Endothelial cell (in vitro differentiated cells): ENCODE data around the gene PDZD4. TPM values are rescaled to one million over a fixed set of nuclear protein-coding genes. Genes with fewer than 3 reads are reported as not detected.

Source experiments
- DNase-seq: peaks from one replicate; pipeline ENCODE4 v3.0.0; 2021; ENCODE audit warnings: low spot score
- H3K27ac Mint-ChIP-seq: one replicate; pipeline ENCODE4 v1.8.0; 2021; ENCODE audit warnings: mixed read lengths, inconsistent platforms; ENCODE audit not compliant: unreplicated experiment
- H3K27me3 Mint-ChIP-seq: one replicate; pipeline ENCODE4 v1.8.0; 2021; ENCODE audit warnings: mild to moderate bottlenecking, moderate library complexity, mixed read lengths, inconsistent platforms; ENCODE audit not compliant: unreplicated experiment
- H3K36me3 Mint-ChIP-seq: one replicate; pipeline ENCODE4 v1.8.0; 2021; ENCODE audit warnings: mild to moderate bottlenecking, low read depth, mixed read lengths, inconsistent platforms; ENCODE audit not compliant: unreplicated experiment
- H3K4me1 Mint-ChIP-seq: one replicate; pipeline ENCODE4 v1.8.0; 2021; ENCODE audit warnings: mild to moderate bottlenecking, mixed read lengths, inconsistent platforms; ENCODE audit not compliant: unreplicated experiment
- H3K4me3 Mint-ChIP-seq: one replicate; pipeline ENCODE4 v1.8.0; 2021; ENCODE audit warnings: mild to moderate bottlenecking, mixed read lengths, inconsistent platforms; ENCODE audit not compliant: unreplicated experiment
- H3K9me3 Mint-ChIP-seq: one replicate; pipeline ENCODE4 v1.8.0; 2021; ENCODE audit warnings: mixed read lengths, inconsistent platforms; ENCODE audit not compliant: unreplicated experiment
- CTCF ChIP-seq: fragments of 200-600 bp; sonication (generic); IDR thresholded peaks from one replicate; pipeline ENCODE4 v1.5.0; 2021; ENCODE audit warnings: antibody characterized with exemption; ENCODE audit not compliant: unreplicated experiment
- total RNA-seq: library from RNA; stranded (reverse); fragmentation: NEBNext Ultra II Directional; extraction: Animal tissue kit (Norgen Biotek cat#: 25700); gene quantifications from one replicate; pipeline ENCODE4 v1.2.1, GENCODE V29; 2021; ENCODE audit not compliant: unreplicated experiment

Gene PDZD4
- total RNA-seq, 1 donor from 2014 or later, result 2.6 TPM

DNA sequence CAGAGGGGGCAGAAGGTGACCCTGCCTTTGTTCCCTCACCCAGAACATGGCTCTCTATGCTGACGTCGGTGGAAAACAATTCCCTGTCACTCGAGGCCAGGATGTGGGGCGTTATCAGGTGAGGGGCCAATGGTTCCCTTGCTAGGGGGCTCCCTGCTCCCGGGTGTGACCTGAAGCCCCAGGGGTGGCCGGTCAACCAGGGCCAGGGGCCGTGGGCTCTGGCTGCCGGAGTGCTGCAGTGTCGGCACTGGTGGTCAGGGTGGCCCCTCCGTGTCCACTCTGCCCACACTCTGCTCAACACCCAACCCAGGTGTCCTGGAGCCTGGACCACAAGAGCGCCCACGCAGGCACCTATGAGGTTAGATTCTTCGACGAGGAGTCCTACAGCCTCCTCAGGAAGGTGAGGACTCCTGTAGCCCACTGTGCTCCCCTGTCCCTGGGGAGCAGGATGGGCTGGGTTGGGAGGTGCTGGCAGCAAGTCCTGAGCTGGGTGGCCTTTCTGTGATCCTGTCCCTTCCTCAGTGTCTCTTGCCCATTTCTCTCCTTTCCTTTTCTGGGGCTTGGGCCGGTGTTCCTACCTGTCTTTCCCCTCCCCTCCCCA lies 32.8 kb downstream of the PDZD4 start:
- no peaks in the 10 kb centered on the region for H3K9me3 Mint-ChIP-seq
- TF ChIP-seq CTCF, result no peak
- no peak overlapping the region for H3K27ac Mint-ChIP-seq
- H3K27me3 Mint-ChIP-seq, result peaks cover 3% of the 10 kb centered on the region
- no peaks in the 10 kb centered on the region for H3K36me3 Mint-ChIP-seq
- peaks cover 5% of the 10 kb centered on the region for H3K4me1 Mint-ChIP-seq
- no peak overlapping the region for H3K4me3 Mint-ChIP-seq
- DNase-seq, result no peak

DNA sequence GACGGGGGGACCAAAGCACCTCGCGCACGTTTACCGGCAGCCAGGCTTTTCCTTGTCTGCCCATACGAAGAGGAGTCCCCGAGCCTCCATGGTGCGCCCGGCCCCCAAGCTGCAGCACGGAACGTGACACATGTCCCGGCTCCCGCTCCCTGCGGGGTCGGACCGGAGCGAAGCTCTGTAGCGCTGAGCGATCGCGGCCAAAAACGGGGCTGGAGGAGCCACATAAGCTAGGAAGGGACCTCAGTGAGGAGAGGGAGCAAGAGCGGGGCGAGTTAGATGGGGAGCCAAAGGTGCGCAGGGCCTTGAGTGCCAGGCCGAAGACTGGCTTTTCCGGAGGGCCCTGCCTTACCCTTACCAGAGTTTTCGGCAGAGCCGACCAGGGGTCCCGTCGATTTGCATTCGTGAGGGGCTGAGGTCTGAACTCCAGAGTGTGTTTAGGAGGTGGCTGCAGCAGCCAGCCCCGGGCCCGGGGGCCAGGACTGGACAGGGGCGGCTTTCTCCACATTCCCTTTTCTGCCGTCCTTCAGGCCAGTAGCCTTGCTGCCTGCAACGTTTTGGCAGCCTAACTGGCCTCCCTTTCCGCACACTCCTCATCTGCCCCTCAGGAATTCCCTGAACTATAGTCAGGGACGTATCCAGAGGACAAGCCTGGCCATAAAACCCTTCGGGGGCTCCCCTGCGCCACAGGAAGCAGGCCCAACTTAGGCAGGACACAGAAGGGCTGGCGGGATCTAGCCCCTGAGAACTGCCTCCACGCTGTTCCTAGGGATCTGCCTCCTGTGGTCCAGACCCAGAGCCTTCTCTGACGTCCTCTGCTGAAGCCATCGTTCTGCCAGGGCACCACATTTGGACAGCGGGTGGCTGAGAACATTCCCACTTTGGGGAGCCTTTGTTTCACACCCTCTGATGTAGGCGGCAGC lies 35.2 kb downstream of the PDZD4 start:
- Mint-ChIP-seq H3K27me3 (peaks cover 3% of the 10 kb centered on the region), H3K36me3 (no peaks in the 10 kb centered on the region), H3K4me3 (peak overlapping the region; percentile 95), H3K9me3 (no peaks in the 10 kb centered on the region), H3K27ac (no peak overlapping the region), H3K4me1 (peaks cover 5% of the 10 kb centered on the region)
- TF ChIP-seq CTCF, result no peak
- DNase-seq, result no peak

DNA sequence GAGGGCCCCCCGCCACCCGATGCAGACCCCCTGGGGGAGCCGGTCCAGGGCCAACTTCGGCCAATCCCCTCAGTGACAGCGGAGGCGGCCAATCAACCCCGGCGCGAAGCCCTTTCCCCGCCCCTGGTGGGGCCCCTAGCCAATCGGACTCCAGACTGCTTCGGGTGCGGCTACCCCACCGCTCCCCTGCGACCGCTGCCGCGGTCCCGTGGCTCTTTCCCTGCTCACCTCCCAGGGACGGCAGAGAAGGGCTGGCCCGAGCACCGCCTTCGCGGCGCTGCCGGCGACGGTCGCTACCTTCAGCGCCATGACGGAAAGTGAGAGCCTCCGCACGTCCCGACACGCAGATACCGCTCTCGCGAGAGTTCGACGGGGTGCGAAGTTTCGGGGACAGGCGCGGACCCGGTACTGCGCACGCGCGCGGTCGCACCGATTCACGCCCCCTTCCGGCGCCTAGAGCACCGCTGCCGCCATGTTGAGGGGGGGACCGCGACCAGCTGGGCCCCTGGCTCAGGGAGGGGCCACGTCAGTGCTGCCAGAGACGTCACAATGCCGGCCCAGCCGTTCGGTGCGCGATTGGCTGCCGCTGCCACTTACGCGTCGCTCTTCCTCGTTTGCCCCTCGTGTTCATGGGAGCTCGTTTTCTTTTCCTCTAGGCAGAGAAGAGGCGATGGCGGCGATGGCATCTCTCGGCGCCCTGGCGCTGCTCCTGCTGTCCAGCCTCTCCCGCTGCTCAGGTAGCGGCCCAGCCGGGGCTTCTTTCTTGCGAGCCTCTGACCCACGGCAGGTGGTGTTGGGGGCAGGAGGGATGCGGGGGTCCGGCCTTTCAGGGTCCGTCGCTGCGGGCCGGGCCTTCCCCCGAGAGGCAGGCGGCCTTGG lies 36.1 kb downstream of the PDZD4 start, which contains the start of the genes IDH3G and SSR4:
Gene IDH3G (minus strand): TSS at position 358 of the 879 bp plus-strand sequence. CDS start 49 bp downstream, at position 309.
Gene SSR4 (plus strand): TSS at position 651 of the 879 bp plus-strand sequence. CDS start 20 bp downstream, at position 671.
- no peaks in the 10 kb centered on the region for H3K9me3 Mint-ChIP-seq
- H3K27ac Mint-ChIP-seq, result peak within 1 kb of the TSS; percentile 81

DNA sequence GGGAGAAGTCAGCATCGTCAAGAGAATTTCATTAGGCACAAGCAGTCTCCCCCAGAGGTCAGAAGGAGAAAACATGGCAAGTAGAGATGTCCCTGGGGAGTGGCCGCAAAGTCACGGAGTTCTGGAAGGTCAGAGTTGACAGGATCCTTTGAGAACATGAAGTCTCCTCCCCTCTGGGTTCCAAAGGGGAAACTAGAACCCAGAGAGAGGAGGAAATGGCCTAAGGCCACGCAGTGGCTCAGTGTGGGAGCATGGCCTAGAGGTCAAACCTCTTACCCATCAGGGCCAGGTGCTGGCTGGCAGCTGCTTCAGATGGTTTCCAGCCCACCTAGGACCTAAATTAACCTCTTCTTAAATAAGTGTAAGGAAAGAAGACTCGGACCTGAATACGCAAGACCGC lies 37.1 kb downstream of the PDZD4 start:
- peaks cover 5% of the 10 kb centered on the region for H3K4me1 Mint-ChIP-seq
- no peaks in the 10 kb centered on the region for H3K36me3 Mint-ChIP-seq
- no peak for TF ChIP-seq CTCF
- H3K9me3 Mint-ChIP-seq, result no peaks in the 10 kb centered on the region
- DNase-seq, result no peak
- H3K4me3 Mint-ChIP-seq, result peak overlapping the region; percentile 92
- H3K27me3 Mint-ChIP-seq, result peaks cover 3% of the 10 kb centered on the region
- peak overlapping the region; percentile 81 for H3K27ac Mint-ChIP-seq

More for the DNA sequence above, 36.1 kb downstream of the PDZD4 start, which contains the start of the genes IDH3G and SSR4:
- H3K4me3 Mint-ChIP-seq, result peak within 1 kb of the TSS; percentile 95
- peak; percentile 90 for DNase-seq
- H3K27me3 Mint-ChIP-seq, result peaks cover 3% of the 10 kb centered on the region
- H3K36me3 Mint-ChIP-seq, result no peaks in the 10 kb centered on the region
- no peak for TF ChIP-seq CTCF
- H3K4me1 Mint-ChIP-seq, result peaks cover 5% of the 10 kb centered on the region
